SU-DHL-6 (cell line): ENCODE measurements around the gene HOXD4.

Experiments
- H2AFZ ChIP-seq: fragments of 200-600 bp; sonication (generic); 2 replicates; pipeline ENCODE4 v1.6.1; 2014; ENCODE audit warnings: low read depth, mild to moderate bottlenecking, moderate library complexity, mixed read lengths, antibody characterized with exemption, low read length; ENCODE audit not compliant: severe bottlenecking
- H3F3A ChIP-seq: fragments of 200-600 bp; shearing (Covaris generic); 2 replicates; pipeline ENCODE4 v1.6.0; 2016; ENCODE audit warnings: antibody characterized with exemption, mild to moderate bottlenecking; ENCODE audit not compliant: insufficient read depth
- H3K27ac ChIP-seq: fragments of 200-600 bp; sonication (generic); 2 replicates; pipeline ENCODE4 v1.5.1; 2016; ENCODE audit warnings: low read depth, mild to moderate bottlenecking, low read length, moderate library complexity, mixed read lengths
- H3K27me3 ChIP-seq: fragments of 200-600 bp; sonication (generic), shearing (Covaris generic); 2 replicates; pipeline ENCODE4 v1.6.0; 2014; ENCODE audit warnings: mild to moderate bottlenecking, low read length
- H3K36me3 ChIP-seq: fragments of 200-600 bp; sonication (generic); 2 replicates; pipeline ENCODE4 v1.6.1; 2014; ENCODE audit warnings: mild to moderate bottlenecking, low read length, mixed read lengths
- H3K4me2 ChIP-seq: fragments of 300-600, 200-600 bp; shearing (Covaris generic), sonication (generic); 2 replicates; pipeline ENCODE4 v1.6.0; 2014; ENCODE audit warnings: low read length, low read depth, mild to moderate bottlenecking; ENCODE audit not compliant: poor library complexity, severe bottlenecking
- H3K4me3 ChIP-seq: fragments of 200-600 bp; sonication (generic); 2 replicates; pipeline ENCODE4 v1.5.1; 2014; ENCODE audit warnings: antibody characterized with exemption, low read length, mild to moderate bottlenecking, mixed read lengths; ENCODE audit not compliant: insufficient read depth, poor library complexity, severe bottlenecking
- H3K79me2 ChIP-seq: fragments of 200-600 bp; sonication (generic); 2 replicates; pipeline ENCODE4 v1.6.1; 2014; ENCODE audit warnings: mild to moderate bottlenecking, low read length, moderate library complexity; ENCODE audit not compliant: insufficient read depth
- H3K9ac ChIP-seq: fragments of 200-600 bp; sonication (generic); 2 replicates; pipeline ENCODE4 v1.7.0; 2014; ENCODE audit warnings: mild to moderate bottlenecking, low read length
- H3K9me2 ChIP-seq: fragments of 200-600 bp; sonication (generic); replicated peaks from 2 replicates; pipeline ENCODE4 v1.6.1; 2014; ENCODE audit warnings: low read length; ENCODE audit not compliant: insufficient read depth
- H3K9me3 ChIP-seq: fragments of 200-600 bp; sonication (generic); 2 replicates; pipeline ENCODE4 v1.6.1; 2014; ENCODE audit warnings: low read length, mixed read lengths; ENCODE audit not compliant: insufficient read depth
- H4K20me1 ChIP-seq: fragments of 200-600 bp; sonication (generic); 2 replicates; pipeline ENCODE4 v1.6.1; 2014; ENCODE audit warnings: low read depth, mild to moderate bottlenecking, antibody characterized with exemption, low read length, moderate library complexity, mixed read lengths
- EZH2phosphoT487 ChIP-seq: fragments of 200-600 bp; sonication (generic), shearing (Covaris generic); conservative IDR thresholded peaks from 2 replicates; pipeline ENCODE4 v1.6.1; 2018; ENCODE audit warnings: mild to moderate bottlenecking, antibody characterized with exemption, low read length, moderate library complexity, mixed read lengths
- TF ChIP-seq, protein P1 (sequence below): fragments of 200-600 bp; sonication (generic); IDR thresholded peaks from one replicate; pipeline ENCODE4 v1.5.1; 2017; ENCODE audit warnings: antibody characterized with exemption, mild to moderate bottlenecking, low read length, moderate library complexity; ENCODE audit not compliant: insufficient read depth, poor library complexity, severe bottlenecking

Gene HOXD4

DNA sequence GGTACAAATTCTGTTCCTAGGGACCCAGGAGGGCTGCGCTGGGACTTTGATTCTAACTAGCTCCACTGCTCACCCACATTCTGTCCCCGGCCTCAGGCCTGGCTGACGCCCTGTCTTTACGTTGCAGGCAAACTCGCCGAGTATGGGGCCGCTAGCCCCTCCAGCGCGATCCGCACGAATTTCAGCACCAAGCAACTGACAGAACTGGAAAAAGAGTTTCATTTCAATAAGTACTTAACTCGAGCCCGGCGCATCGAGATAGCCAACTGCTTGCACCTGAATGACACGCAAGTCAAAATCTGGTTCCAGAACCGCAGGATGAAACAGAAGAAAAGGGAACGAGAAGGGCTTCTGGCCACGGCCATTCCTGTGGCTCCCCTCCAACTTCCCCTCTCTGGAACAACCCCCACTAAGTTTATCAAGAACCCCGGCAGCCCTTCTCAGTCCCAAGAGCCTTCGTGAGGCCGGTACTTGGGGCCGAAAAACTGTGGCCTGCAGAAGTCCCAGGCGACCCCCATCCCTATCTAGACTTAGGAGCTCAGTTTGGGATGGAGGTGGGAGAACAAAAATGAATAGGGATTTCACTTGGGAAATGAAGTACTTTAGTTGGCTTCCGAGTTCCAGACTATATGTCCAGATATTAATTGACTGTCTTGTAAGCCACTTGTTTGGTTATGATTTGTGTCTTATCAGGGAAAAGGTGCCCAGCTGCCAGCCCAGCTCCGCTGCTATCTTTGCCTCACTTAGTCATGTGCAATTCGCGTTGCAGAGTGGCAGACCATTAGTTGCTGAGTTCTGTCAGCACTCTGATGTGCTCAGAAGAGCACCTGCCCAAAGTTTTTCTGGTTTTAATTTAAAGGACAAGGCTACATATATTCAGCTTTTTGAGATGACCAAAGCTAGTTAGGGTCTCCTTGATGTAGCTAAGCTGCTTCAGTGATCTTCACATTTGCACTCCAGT lies 38.6 kb downstream of the HOXD4 start:
- Histone ChIP-seq H3K36me3 (no peaks in the 10 kb centered on the region), H3F3A (no peaks in the 10 kb centered on the region), H3K27me3 (no peaks in the 10 kb centered on the region), H3K9me2 (no peaks in the 10 kb centered on the region), H3K9ac (no peak overlapping the region), H3K4me2 (no peak overlapping the region), H3K4me3 (no peak overlapping the region), H2AFZ (no peak overlapping the region), H3K79me2 (no peaks in the 10 kb centered on the region), H3K27ac (no peak overlapping the region), H4K20me1 (no peaks in the 10 kb centered on the region), H3K9me3 (no peaks in the 10 kb centered on the region)
- TF ChIP-seq, protein P1, sequence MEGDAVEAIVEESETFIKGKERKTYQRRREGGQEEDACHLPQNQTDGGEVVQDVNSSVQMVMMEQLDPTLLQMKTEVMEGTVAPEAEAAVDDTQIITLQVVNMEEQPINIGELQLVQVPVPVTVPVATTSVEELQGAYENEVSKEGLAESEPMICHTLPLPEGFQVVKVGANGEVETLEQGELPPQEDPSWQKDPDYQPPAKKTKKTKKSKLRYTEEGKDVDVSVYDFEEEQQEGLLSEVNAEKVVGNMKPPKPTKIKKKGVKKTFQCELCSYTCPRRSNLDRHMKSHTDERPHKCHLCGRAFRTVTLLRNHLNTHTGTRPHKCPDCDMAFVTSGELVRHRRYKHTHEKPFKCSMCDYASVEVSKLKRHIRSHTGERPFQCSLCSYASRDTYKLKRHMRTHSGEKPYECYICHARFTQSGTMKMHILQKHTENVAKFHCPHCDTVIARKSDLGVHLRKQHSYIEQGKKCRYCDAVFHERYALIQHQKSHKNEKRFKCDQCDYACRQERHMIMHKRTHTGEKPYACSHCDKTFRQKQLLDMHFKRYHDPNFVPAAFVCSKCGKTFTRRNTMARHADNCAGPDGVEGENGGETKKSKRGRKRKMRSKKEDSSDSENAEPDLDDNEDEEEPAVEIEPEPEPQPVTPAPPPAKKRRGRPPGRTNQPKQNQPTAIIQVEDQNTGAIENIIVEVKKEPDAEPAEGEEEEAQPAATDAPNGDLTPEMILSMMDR: no peak
- no peak for TF ChIP-seq EZH2phosphoT487

- Histone ChIP-seq H3K9me3 (no peaks in the 10 kb centered on the region), H3K9me2 (no peaks in the 10 kb centered on the region), H3K27me3 (no peaks in the 10 kb centered on the region), H2AFZ (no peak overlapping the region), H3K27ac (no peak overlapping the region), H3K4me3 (no peak overlapping the region), H4K20me1 (no peaks in the 10 kb centered on the region), H3F3A (no peaks in the 10 kb centered on the region), H3K4me2 (no peak overlapping the region), H3K36me3 (no peaks in the 10 kb centered on the region), H3K79me2 (no peaks in the 10 kb centered on the region), H3K9ac (no peak overlapping the region)
- TF ChIP-seq, protein P1: no peak
- TF ChIP-seq EZH2phosphoT487: no peak
Measured at GRCh38 chr2:176192351-176192750, 41.0 kb downstream of the HOXD4 start.

DNA sequence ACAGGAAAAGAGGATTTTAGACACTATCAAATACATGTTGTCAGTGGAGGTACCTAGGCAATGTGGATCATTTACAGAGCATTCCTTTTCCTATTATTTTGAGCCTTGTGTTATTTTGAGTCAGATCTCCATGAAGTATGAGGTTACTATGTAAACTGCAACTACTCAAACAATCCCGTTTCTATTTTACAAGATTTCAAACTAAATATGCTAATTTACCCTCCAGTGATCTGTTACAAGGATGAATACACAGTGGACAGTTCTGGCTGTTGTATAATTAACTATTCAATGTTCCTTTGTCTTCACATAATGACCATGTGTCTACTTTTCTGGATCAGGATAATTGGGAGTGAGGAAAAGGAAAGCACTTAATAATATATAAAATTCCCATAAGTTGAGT lies 41.7 kb downstream of the HOXD4 start:
- H3K9ac ChIP-seq: no peak overlapping the region
- no peaks in the 10 kb centered on the region for H3F3A ChIP-seq
- H3K4me2 ChIP-seq: no peak overlapping the region
- H3K36me3 ChIP-seq: no peaks in the 10 kb centered on the region
- TF ChIP-seq, protein P1: no peak
- no peak for TF ChIP-seq EZH2phosphoT487
- no peaks in the 10 kb centered on the region for H3K79me2 ChIP-seq
- H2AFZ ChIP-seq: no peak overlapping the region
- H3K27me3 ChIP-seq: no peaks in the 10 kb centered on the region
- no peaks in the 10 kb centered on the region for H3K9me2 ChIP-seq
- no peaks in the 10 kb centered on the region for H3K9me3 ChIP-seq
- no peak overlapping the region for H3K4me3 ChIP-seq
- H4K20me1 ChIP-seq: no peaks in the 10 kb centered on the region
- no peak overlapping the region for H3K27ac ChIP-seq
